ENCODE measurements around the gene PTGER1.

DNA sequence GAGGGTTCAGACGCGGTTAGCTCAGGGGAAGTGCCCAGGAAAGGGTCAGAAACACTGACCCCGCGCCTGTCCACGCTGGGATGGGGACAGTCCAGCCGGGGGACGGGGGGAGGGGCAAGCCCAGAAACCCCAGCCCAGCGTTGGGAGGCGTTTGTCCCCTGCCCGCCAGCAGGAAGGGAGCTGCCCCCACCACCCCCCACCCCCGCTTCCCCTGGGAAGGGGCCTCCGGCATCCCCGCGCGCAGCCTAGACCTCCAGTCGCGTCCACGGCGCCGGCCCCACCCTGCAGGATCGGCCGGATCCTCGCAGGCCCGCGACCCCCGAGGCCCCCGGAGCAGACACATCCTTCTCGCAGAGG, 20.5 kb upstream of the PTGER1 start:
- TF ChIP-seq, protein P1, sequence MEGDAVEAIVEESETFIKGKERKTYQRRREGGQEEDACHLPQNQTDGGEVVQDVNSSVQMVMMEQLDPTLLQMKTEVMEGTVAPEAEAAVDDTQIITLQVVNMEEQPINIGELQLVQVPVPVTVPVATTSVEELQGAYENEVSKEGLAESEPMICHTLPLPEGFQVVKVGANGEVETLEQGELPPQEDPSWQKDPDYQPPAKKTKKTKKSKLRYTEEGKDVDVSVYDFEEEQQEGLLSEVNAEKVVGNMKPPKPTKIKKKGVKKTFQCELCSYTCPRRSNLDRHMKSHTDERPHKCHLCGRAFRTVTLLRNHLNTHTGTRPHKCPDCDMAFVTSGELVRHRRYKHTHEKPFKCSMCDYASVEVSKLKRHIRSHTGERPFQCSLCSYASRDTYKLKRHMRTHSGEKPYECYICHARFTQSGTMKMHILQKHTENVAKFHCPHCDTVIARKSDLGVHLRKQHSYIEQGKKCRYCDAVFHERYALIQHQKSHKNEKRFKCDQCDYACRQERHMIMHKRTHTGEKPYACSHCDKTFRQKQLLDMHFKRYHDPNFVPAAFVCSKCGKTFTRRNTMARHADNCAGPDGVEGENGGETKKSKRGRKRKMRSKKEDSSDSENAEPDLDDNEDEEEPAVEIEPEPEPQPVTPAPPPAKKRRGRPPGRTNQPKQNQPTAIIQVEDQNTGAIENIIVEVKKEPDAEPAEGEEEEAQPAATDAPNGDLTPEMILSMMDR (conservative IDR thresholded peaks at IDR 0.05; ENCODE audit: low read depth, low read length) = no peak
- TF ChIP-seq MAFK (IDR thresholded peaks at IDR 0.05; ENCODE audit: low read depth, low read length) (no peak), POLR2A (IDR thresholded peaks at IDR 0.05; ENCODE audit: low read depth, low read length) (0 out of 2 replicates have a peak, but pooled peaks have one; percentile 4)
